HEK293T (cell line): ENCODE results near the gene RAB11A.

Source experiments
- CTCF ChIA-PET: fragments of 350-600 bp; formaldehyde crosslinking; extraction: SDS; loops from one replicate; lab custom pipeline; 2021; ENCODE audit warnings: antibody characterized with exemption, inconsistent platforms; lab: Yijun Ruan, JAX
- POLR2A ChIA-PET: fragments of 350-600 bp; formaldehyde crosslinking; extraction: SDS; loops from one replicate; lab custom pipeline; 2020; ENCODE audit warnings: antibody characterized with exemption, inconsistent platforms; lab: Yijun Ruan, JAX
- DNase-seq: peaks from one replicate; pipeline ENCODE4 v3.0.0; 2012; ENCODE audit warnings: mixed read lengths; ENCODE audit errors: extremely low spot score
- ARNT ChIP-seq: fragments of 450-650 bp; IDR thresholded peaks from 2 replicates; pipeline ENCODE4 v1.6.1; 2017; ENCODE audit warnings: mild to moderate bottlenecking
- BHLHE40 ChIP-seq: fragments of 450-650 bp; IDR thresholded peaks from 2 replicates; pipeline ENCODE4 v1.6.1; 2016; ENCODE audit warnings: mild to moderate bottlenecking, moderate library complexity, borderline replicate concordance
- CTBP1 ChIP-seq: fragments of 450-650 bp; IDR thresholded peaks from 2 replicates; pipeline ENCODE4 v1.6.1; 2016; ENCODE audit warnings: borderline replicate concordance
- ELF4 ChIP-seq: fragments of 450-650 bp; IDR thresholded peaks from 2 replicates; pipeline ENCODE4 v1.6.1; 2017; ENCODE audit warnings: antibody characterized with exemption
- FOXA1 ChIP-seq: fragments of 450-650 bp; IDR thresholded peaks from 2 replicates; pipeline ENCODE4 v1.6.1; 2016; ENCODE audit warnings: mild to moderate bottlenecking
- FOXK2 ChIP-seq: fragments of 450-650 bp; IDR thresholded peaks from 2 replicates; pipeline ENCODE4 v1.6.1; 2016; ENCODE audit warnings: mild to moderate bottlenecking
- FOXM1 ChIP-seq: fragments of 450-650 bp; IDR thresholded peaks from 2 replicates; pipeline ENCODE4 v1.6.1; 2017; ENCODE audit warnings: mild to moderate bottlenecking, borderline replicate concordance
- HDGF ChIP-seq: fragments of 450-650 bp; IDR thresholded peaks from 2 replicates; pipeline ENCODE4 v1.6.1; 2017; ENCODE audit warnings: antibody characterized with exemption, borderline replicate concordance
- L3MBTL2 ChIP-seq: fragments of 450-650 bp; conservative IDR thresholded peaks from 2 replicates; pipeline ENCODE4 v1.6.1; 2016; ENCODE audit warnings: mild to moderate bottlenecking
- LEF1 ChIP-seq: fragments of 450-650 bp; IDR thresholded peaks from 2 replicates; pipeline ENCODE4 v1.6.1; 2017; ENCODE audit warnings: mild to moderate bottlenecking, borderline replicate concordance
- NFRKB ChIP-seq: fragments of 450-650 bp; IDR thresholded peaks from 2 replicates; pipeline ENCODE4 v1.6.1; 2016; ENCODE audit warnings: mild to moderate bottlenecking, moderate library complexity
- SP1 ChIP-seq: fragments of 450-650 bp; IDR thresholded peaks from 2 replicates; pipeline ENCODE4 v1.6.1; 2017
- SUZ12 ChIP-seq: fragments of 450-650 bp; IDR thresholded peaks from 2 replicates; pipeline ENCODE4 v1.6.1; 2016; ENCODE audit warnings: mild to moderate bottlenecking
- TARDBP ChIP-seq: fragments of 450-650 bp; IDR thresholded peaks from 2 replicates; pipeline ENCODE4 v1.6.1; 2016
- ZNF384 ChIP-seq: fragments of 450-650 bp; IDR thresholded peaks from 2 replicates; pipeline ENCODE4 v1.6.1; 2016
- TF ChIP-seq, protein P1 (sequence below): fragments of 450-650 bp; IDR thresholded peaks from 2 replicates; pipeline ENCODE4 v1.6.1; 2016

Gene RAB11A

DNA sequence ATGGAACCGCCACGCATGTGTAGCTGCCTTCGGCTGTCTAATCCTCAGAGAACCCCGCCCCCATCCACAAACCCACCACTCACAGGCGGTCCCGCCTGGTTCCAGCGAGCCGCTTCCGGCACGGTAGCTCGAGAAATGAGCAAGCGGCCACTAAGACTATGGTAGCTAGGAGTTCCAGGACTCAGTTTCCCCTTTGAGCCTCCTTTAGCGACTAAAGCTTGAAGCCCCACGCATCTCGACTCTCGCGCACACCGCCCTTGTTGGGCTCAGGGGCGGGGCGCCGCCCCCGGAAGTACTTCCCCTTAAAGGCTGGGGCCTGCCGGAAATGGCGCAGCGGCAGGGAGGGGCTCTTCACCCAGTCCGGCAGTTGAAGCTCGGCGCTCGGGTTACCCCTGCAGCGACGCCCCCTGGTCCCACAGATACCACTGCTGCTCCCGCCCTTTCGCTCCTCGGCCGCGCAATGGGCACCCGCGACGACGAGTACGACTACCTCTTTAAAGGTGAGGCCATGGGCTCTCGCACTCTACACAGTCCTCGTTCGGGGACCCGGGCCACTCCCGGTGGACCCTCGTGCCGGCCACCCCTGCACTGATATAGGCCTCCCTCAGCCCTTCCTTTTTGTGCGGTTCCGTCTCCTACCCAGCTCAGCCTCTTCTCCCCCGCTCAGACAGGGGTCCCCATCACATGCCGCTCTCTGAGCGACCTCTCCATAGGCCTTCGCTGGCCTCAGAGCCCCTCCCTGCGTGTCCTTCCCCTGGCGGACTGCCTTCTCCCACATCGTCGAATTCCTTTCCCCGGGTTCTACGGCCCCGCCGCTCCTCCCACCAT lies at the start of gene RAB11A:
Gene RAB11A (plus strand): TSS at position 366 of the 828 bp plus-strand sequence. CDS start 95 bp downstream, at position 461.
- DNase-seq = peak; percentile 95
- CTCF ChIA-PET = interaction anchor here (0.5 to 5.0 kb wide), 9 partner anchors 12 to 266 kb away, joined by 3 to 32 read pairs (median 4); no protein-coding TSS in a partner anchor
- POLR2A ChIA-PET = interaction anchor here (0.6 to 3.5 kb wide), 50 partner anchors 9 to 684 kb away, joined by 3 to 29 read pairs (median 4); partner anchors contain the start of genes CLPX, DENND4A, DIS3L and INTS14
- TF ChIP-seq ZNF384 = no peak
- TF ChIP-seq FOXK2 = no peak
- TF ChIP-seq ELF4 = peak; percentile 95
- TF ChIP-seq HDGF = no peak
- peak; percentile 41; the same call in 1 of the 2 replicates for TF ChIP-seq SP1
- no peak; the same call in 1 of the 2 replicates for TF ChIP-seq FOXM1
- TF ChIP-seq, protein P1, sequence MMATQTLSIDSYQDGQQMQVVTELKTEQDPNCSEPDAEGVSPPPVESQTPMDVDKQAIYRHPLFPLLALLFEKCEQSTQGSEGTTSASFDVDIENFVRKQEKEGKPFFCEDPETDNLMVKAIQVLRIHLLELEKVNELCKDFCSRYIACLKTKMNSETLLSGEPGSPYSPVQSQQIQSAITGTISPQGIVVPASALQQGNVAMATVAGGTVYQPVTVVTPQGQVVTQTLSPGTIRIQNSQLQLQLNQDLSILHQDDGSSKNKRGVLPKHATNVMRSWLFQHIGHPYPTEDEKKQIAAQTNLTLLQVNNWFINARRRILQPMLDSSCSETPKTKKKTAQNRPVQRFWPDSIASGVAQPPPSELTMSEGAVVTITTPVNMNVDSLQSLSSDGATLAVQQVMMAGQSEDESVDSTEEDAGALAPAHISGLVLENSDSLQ = peak; percentile 32
- peak; percentile 97 for TF ChIP-seq L3MBTL2
- no peak for TF ChIP-seq SUZ12
- no peak for TF ChIP-seq NFRKB
- no peak for TF ChIP-seq BHLHE40
- TF ChIP-seq ARNT = no peak
- TF ChIP-seq CTBP1 = no peak; the same call in 1 of the 2 replicates
- TF ChIP-seq FOXA1 = no peak
- peak; percentile 67; the same call in 1 of the 2 replicates for TF ChIP-seq TARDBP
- no peak for TF ChIP-seq LEF1

DNA sequence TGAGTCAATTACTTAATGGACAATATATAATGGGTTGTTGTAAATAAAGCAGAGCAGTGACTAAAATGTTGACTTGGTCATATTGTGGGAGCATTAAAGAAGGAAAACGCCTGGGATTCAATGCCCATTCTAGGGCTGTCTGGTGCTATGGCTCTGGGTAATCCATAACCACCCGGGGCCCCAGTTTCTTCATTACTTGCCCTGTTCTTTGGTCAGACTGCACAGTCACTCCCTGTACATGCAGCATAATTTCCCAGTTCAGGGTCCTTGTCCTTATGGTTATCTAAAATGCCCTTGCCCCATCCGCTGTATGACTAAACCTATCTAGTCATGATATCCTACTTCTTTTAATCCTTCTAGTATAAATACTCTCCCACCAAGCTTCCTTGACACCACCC lies 49.7 kb upstream of the RAB11A start:
- TF ChIP-seq NFRKB (no peak), SP1 (no peak), ZNF384 (no peak), BHLHE40 (no peak), FOXM1 (no peak), FOXK2 (no peak), ELF4 (no peak), CTBP1 (no peak), ARNT (no peak), HDGF (no peak), SUZ12 (no peak), FOXA1 (no peak), TARDBP (no peak), L3MBTL2 (no peak), LEF1 (no peak)
- TF ChIP-seq, protein P1 = no peak
- ChIA-PET POLR2A (no interaction called here), CTCF (no interaction called here)
- no peak for DNase-seq

DNA sequence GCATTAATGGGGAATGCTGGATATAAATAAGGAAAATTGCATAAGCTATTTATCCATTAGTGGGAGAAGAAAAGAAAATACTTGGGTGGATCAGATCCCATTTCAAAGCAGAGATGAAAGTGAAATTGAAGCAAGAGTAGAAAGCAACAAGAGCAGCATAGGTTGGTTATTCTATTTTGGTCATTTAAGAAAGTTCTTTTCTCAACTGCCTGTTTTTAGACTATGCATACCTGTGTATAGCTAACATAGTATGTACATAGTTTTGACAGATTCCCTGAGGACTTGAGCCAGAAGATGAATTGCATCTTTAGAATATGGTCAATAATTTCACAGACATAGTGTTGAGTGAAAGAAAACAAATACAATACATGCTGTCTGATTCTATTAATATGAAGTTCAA lies 48.2 kb upstream of the RAB11A start:
- TF ChIP-seq L3MBTL2 = no peak
- CTCF ChIA-PET = interaction anchor here (0.6 to 1.0 kb wide), 2 partner anchors 8 to 68 kb away, joined by 3 to 7 read pairs; no protein-coding TSS in a partner anchor
- POLR2A ChIA-PET = no interaction called here
- no peak for DNase-seq

DNA sequence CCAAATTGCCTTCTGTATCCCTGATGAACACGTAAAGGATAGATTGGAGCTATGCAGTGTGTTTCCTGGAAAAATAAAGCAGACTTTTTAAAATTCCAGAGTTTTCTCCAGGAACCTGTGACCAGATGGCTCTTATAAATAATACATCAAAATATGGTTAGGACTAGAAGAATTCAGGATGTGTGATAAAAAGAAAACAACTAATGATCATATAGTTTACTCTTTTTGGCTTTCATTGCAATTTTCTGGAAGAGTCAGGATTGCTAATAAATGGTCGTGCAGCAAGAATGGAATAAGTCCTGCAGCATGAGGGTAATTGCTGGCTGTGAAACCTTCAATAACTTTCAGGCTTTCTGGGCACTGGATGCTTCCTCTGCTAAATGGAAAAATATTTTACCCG lies 47.0 kb upstream of the RAB11A start:
- CTCF ChIA-PET = interaction anchor here (0.6 to 4.0 kb wide), 3 partner anchors 14 to 23 kb away, joined by 3 to 28 read pairs (median 8); no protein-coding TSS in a partner anchor
- TF ChIP-seq LEF1 (no peak), CTBP1 (no peak), L3MBTL2 (no peak), ELF4 (no peak), SUZ12 (no peak), NFRKB (no peak), ARNT (no peak), TARDBP (no peak), ZNF384 (no peak), FOXM1 (no peak)
- TF ChIP-seq, protein P1 = no peak
- no peak for DNase-seq
- POLR2A ChIA-PET = interaction anchor here (2.5 kb wide), 1 partner anchor 11 kb away, joined by 10 read pairs; no protein-coding TSS in a partner anchor

DNA sequence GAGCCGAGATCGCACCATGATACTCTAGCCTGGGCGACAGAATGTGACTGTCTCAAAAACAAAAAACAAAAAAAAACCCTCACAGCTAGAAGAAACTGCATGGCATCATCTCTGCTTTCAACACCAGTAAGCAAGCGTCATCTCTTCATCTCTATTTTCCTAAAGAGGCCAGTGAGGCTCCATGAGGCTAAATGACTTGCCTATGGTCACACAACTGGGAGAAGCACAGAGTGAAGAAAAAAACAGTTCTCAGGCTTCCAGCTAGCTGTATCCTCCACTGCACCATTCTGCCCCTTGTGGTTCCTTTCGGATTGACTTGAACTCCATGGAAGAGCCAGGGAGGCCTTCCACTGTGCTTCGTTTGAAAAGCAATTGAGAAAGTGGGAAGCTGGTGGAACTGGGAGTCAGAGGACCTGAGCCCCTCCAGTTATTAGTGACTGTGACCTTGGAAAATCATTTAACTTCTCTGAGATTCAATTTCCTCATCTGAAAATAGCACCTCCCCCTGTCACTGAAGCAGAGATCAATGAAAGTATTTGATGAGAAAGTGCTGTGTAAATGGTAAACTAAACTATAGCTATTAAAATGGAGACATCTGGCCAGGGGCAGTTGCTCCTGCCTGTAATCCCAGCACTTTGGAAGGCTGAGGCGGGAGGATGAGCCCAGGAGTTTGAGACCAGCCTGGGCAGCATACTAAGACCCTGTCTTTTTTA lies 45.1 kb upstream of the RAB11A start:
- peak; percentile 74 for DNase-seq
- TF ChIP-seq FOXK2 (no peak), CTBP1 (no peak), ARNT (no peak), ZNF384 (peak; percentile 84)
- ChIA-PET CTCF (interaction anchor here (0.6 to 4.0 kb wide), 17 partner anchors 8 to 124 kb away, joined by 3 to 28 read pairs (median 4); no protein-coding TSS in a partner anchor), POLR2A (interaction anchor here (1.0 to 3.0 kb wide), 5 partner anchors 9 to 213 kb away, joined by 3 to 19 read pairs (median 7); partner anchors contain the start of genes DENND4A, INTS14 and RAB11A)
